HG02610 (cell line): ENCODE measurements around the gene APCDD1.
"Not testable (repeated sequence)": the region's sequence is repeated elsewhere in the genome, so short reads cannot be mapped to it uniquely, and the experiment has no call there.

Source experiments
- ATAC-seq: cut with Tn5 transposase; IDR thresholded peaks from one replicate; pipeline ENCODE4 v1.9.1; 2021; ENCODE audit warnings: mild to moderate bottlenecking, moderate library complexity; ENCODE audit not compliant: unreplicated experiment

Gene APCDD1

DNA sequence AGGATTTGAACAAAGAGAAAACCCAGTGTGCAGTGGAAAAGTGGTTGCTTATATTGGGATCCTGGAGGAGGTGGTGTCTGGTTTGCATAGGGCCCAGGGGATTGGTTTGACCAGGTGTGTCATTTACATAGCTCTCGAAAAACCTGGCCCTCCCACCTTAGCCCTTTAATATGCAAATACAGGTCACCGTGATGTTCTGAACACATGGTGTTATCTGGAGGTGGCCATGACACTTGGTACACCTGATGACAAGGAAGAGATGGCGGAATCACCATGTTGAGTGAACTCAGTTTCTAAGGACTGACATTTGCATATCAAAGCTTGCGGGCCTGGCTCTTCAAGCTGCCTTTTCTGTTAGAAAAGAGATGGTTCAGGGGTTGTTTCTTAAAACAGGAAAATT, 69.1 kb downstream of the APCDD1 start:
- no peak for ATAC-seq

- ATAC-seq, result no peak
These were observed 70.3 kb downstream of the APCDD1 start for GRCh38 chr18:10524507-10525370.

- ATAC-seq, result no peak
These were observed 70.9 kb downstream of the APCDD1 start for GRCh38 chr18:10525371-10525691.

GRCh38 chr18:10525697-10526560, 71.5 kb downstream of the APCDD1 start, which contains the start of gene NAPG:
Gene NAPG, plus strand, starts transcription at chr18:10526027. Its CDS starts 76 bp downstream, at chr18:10526103.
- peak; percentile 71 for ATAC-seq

DNA sequence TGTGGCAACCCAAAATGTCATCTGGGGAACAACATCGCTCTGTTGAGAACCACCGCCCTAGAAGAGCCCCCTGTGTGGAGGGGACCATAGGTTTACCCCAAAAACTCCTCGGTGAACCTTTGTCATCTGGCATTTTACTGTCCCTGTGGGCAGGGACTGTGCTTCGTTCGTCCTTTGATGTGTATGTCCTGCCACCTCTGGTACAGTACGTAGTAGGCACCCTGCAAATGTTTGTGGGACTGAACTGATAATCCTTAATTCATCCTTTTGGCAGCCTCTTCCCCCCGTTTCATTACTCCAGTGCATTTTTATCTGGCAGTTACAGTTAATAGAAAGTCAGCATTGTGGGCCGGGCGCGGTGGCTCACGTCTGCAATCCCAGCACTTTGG, 72.1 kb downstream of the APCDD1 start:
- ATAC-seq, result peak; percentile 7

DNA sequence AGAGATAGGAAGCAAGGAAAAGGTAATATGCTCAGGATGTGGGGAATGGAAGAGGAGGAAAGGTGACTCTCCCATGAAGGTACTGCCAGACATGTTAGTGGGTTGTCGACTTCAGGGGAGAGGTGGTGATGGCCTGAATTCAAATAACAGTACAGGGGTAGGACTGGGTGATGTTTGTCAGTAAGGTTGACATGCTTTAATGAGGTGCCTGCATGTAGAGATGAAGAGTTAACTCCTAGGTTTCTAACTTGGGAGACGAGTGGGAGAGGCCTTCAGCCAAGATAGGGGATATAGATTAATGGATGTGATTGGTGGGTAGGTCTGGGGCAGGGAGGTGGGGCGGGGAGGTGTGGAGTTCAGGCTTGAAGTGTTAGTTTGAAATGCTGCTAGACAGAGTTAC, 74.0 kb downstream of the APCDD1 start:
- no peak for ATAC-seq

- ATAC-seq, result no peak
These were observed 75.6 kb downstream of the APCDD1 start for GRCh38 chr18:10530002-10530401.

- no peak for ATAC-seq
These were observed 76.4 kb downstream of the APCDD1 start for GRCh38 chr18:10530852-10531251.

GRCh38 chr18:10533111-10533510, 78.7 kb downstream of the APCDD1 start:
- ATAC-seq, result no peak

GRCh38 chr18:10536280-10536679, 81.8 kb downstream of the APCDD1 start:
- ATAC-seq, result no peak

GRCh38 chr18:10537765-10538164, 83.3 kb downstream of the APCDD1 start:
- no peak for ATAC-seq

GRCh38 chr18:10539124-10539523, 84.7 kb downstream of the APCDD1 start:
- ATAC-seq, result not testable (repeated sequence)
